ENCODE data around the gene TEKT5.
"Not testable (repeated sequence)": the region's sequence is repeated elsewhere in the genome, so short reads cannot be mapped to it uniquely, and the experiment has no call there.

TEKT5 gene

GRCh38 chr16:10694830-10695229 lies at the start of gene TEKT5:
Gene TEKT5, minus strand, starts transcription at chr16:10694930. Its CDS starts 57 bp downstream, at chr16:10694873.
- DNase-seq = no peak

- peak; percentile 99 for DNase-seq
Observed at GRCh38 chr16:10743610-10744369, 49.1 kb upstream of the TEKT5 start, which contains the start of gene NUBP1. Gene NUBP1, plus strand, starts transcription at chr16:10743842. Its CDS starts 22 bp downstream, at chr16:10743864.

GRCh38 chr16:10743227-10743609 lies 48.5 kb upstream of the TEKT5 start:
- no peak for DNase-seq

- no peak for DNase-seq
Observed at GRCh38 chr16:10741844-10742243, 47.1 kb upstream of the TEKT5 start.

GRCh38 chr16:10741249-10741648 lies 46.5 kb upstream of the TEKT5 start:
- not testable (repeated sequence) for DNase-seq

GRCh38 chr16:10740845-10741208 lies 46.1 kb upstream of the TEKT5 start:
- no peak for DNase-seq

GRCh38 chr16:10740000-10740844 lies 45.5 kb upstream of the TEKT5 start:
- no peak for DNase-seq

GRCh38 chr16:10738231-10739077 lies 43.7 kb upstream of the TEKT5 start:
- DNase-seq = peak; percentile 45

GRCh38 chr16:10737068-10737625 lies 42.4 kb upstream of the TEKT5 start:
- DNase-seq = peak; percentile 76

GRCh38 chr16:10731790-10732189 lies 37.1 kb upstream of the TEKT5 start:
- no peak for DNase-seq

GRCh38 chr16:10729104-10730048 lies 34.6 kb upstream of the TEKT5 start:
- DNase-seq = no peak

GRCh38 chr16:10728003-10728887 lies 33.5 kb upstream of the TEKT5 start:
- no peak for DNase-seq

- no peak for DNase-seq
Observed at GRCh38 chr16:10708969-10709368, 14.2 kb upstream of the TEKT5 start.

- no peak for DNase-seq
Observed at GRCh38 chr16:10699756-10700155, 5.0 kb upstream of the TEKT5 start.

GRCh38 chr16:10694306-10694705 lies 424 bp downstream of the TEKT5 start:
- no peak for DNase-seq

GRCh38 chr16:10693889-10694288 lies 841 bp downstream of the TEKT5 start:
- no peak for DNase-seq

GRCh38 chr16:10692470-10692869 lies 2.3 kb downstream of the TEKT5 start:
- no peak for DNase-seq

GRCh38 chr16:10688726-10689125 lies 6.0 kb downstream of the TEKT5 start:
- no peak for DNase-seq

- no peak for DNase-seq
Observed at GRCh38 chr16:10688291-10688690, 6.4 kb downstream of the TEKT5 start.

- DNase-seq = no peak
Observed at GRCh38 chr16:10685709-10686108, 9.0 kb downstream of the TEKT5 start.
